Fibroblast of lung (primary cell): Measurements from ENCODE around the gene ALOX5. TPM values are rescaled to one million over a fixed set of nuclear protein-coding genes. Genes with fewer than 3 reads are reported as not detected.

Source experiments
- DNase-seq, 2 donors: peaks; one replicate each; pipeline versions ENCODE4 v3.0.0 to v3.0.0-alpha.2; 2010; ENCODE audit warnings: low read depth in 2 of 2
- H2AFZ ChIP-seq: 2 replicates; pipeline ENCODE4 v1.5.1; 2012; ENCODE audit warnings: low read length, control low read depth, inconsistent platforms
- H3K27ac ChIP-seq: 2 replicates; pipeline ENCODE4 v1.5.1; 2011; ENCODE audit warnings: low read length, control low read depth; ENCODE audit not compliant: insufficient read depth
- H3K27me3 ChIP-seq: 2 replicates; pipeline ENCODE4 v1.5.1; 2011; ENCODE audit warnings: mild to moderate bottlenecking, low read length; ENCODE audit not compliant: control insufficient read depth, insufficient read depth
- H3K36me3 ChIP-seq: 2 replicates; pipeline ENCODE4 v1.5.1; 2011; ENCODE audit warnings: low read length; ENCODE audit not compliant: control insufficient read depth, insufficient read depth
- H3K4me1 ChIP-seq: 2 replicates; pipeline ENCODE4 v1.5.1; 2011; ENCODE audit warnings: low read length; ENCODE audit not compliant: control insufficient read depth, insufficient read depth; ENCODE audit errors: extremely low read depth
- H3K4me2 ChIP-seq: 2 replicates; pipeline ENCODE4 v1.5.1; 2011; ENCODE audit warnings: low read length, control low read depth; ENCODE audit not compliant: insufficient read depth; ENCODE audit errors: extremely low read depth
- H3K4me3 ChIP-seq, 4 experiments: fragments of 200-600 bp in 1 of 4; sonication (generic) in 1 of 4; replicated peaks in 1 of 4; 2 replicates each; pipeline ENCODE4 v1.5.1; 2011 to 2016; ENCODE audit warnings: low read length in 4 of 4, low read depth in 3 of 4, mild to moderate bottlenecking in 3 of 4, control low read depth in 2 of 4, inconsistent platforms in 1 of 4, mixed read lengths in 1 of 4; ENCODE audit not compliant: insufficient read depth in 1 of 4; ENCODE audit errors: control extremely low read depth in 1 of 4
- H3K79me2 ChIP-seq: 2 replicates; pipeline ENCODE4 v1.5.1; 2012; ENCODE audit warnings: mild to moderate bottlenecking, low read length, inconsistent platforms; ENCODE audit not compliant: control insufficient read depth, insufficient read depth
- H3K9ac ChIP-seq: 2 replicates; pipeline ENCODE4 v1.5.1; 2011; ENCODE audit warnings: mild to moderate bottlenecking, low read length, control low read depth; ENCODE audit not compliant: insufficient read depth
- H3K9me3 ChIP-seq: 2 replicates; pipeline ENCODE4 v1.5.1; 2012; ENCODE audit warnings: low read depth, low read length; ENCODE audit not compliant: control insufficient read depth, insufficient read depth
- H4K20me1 ChIP-seq: 2 replicates; pipeline ENCODE4 v1.5.1; 2011; ENCODE audit warnings: low read length; ENCODE audit not compliant: control insufficient read depth, insufficient read depth; ENCODE audit errors: extremely low read depth
- EZH2 ChIP-seq: IDR thresholded peaks from 2 replicates; pipeline ENCODE4 v1.5.1; 2012; ENCODE audit warnings: low read length, control low read depth, mild to moderate bottlenecking; ENCODE audit errors: missing control alignments
- polyA plus RNA-seq, 2 donors: library from polyadenylated mRNA; depleted of rRNA in 1 of 2; stranded (reverse) in 1 of 2; unstranded in 1 of 2; fragments of >200 nt; gene quantifications; 2 replicates each; pipeline ENCODE4 v1.2.1, GENCODE V29; 2011 to 2012; ENCODE audit warnings: missing spikeins in 1 of 2
- total RNA-seq: library from RNA; depleted of rRNA; stranded (reverse); fragments of >200 nt; gene quantifications from 2 replicates; pipeline ENCODE4 v1.2.1, GENCODE V29; 2014
- TF ChIP-seq, protein P1 (sequence below), 2 donors: IDR thresholded peaks in 1 of 2; conservative IDR thresholded peaks in 1 of 2; 1 replicate in 1 of 2; 2 replicates in 1 of 2; pipeline ENCODE4 v1.5.1; 2011 to 2012; ENCODE audit warnings: low read length in 2 of 2, control low read depth in 1 of 2, inconsistent platforms in 1 of 2, low read depth in 1 of 2, mild to moderate bottlenecking in 1 of 2

The ALOX5 gene
- total and polyA plus RNA-seq, 2 donors (not counting 1 experiment from before 2014, with no cell fraction given), result not detected

GRCh38 chr10:45446858-45447257, 72.8 kb downstream of the ALOX5 start:
- Histone ChIP-seq H3K4me2 (no peak overlapping the region), H2AFZ (no peak overlapping the region), H4K20me1 (no peaks in the 10 kb centered on the region), H3K9me3 (no peaks in the 10 kb centered on the region), H3K79me2 (no peaks in the 10 kb centered on the region), H3K4me1 (no peaks in the 10 kb centered on the region), H3K36me3 (no peaks in the 10 kb centered on the region), H3K27me3 (no peaks in the 10 kb centered on the region), H3K4me3 (no peak overlapping the region), H3K27ac (no peak overlapping the region), H3K9ac (no peak overlapping the region)
- no peak for DNase-seq
- TF ChIP-seq, protein P1, sequence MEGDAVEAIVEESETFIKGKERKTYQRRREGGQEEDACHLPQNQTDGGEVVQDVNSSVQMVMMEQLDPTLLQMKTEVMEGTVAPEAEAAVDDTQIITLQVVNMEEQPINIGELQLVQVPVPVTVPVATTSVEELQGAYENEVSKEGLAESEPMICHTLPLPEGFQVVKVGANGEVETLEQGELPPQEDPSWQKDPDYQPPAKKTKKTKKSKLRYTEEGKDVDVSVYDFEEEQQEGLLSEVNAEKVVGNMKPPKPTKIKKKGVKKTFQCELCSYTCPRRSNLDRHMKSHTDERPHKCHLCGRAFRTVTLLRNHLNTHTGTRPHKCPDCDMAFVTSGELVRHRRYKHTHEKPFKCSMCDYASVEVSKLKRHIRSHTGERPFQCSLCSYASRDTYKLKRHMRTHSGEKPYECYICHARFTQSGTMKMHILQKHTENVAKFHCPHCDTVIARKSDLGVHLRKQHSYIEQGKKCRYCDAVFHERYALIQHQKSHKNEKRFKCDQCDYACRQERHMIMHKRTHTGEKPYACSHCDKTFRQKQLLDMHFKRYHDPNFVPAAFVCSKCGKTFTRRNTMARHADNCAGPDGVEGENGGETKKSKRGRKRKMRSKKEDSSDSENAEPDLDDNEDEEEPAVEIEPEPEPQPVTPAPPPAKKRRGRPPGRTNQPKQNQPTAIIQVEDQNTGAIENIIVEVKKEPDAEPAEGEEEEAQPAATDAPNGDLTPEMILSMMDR (conservative IDR thresholded peaks at IDR 0.05 in 1 of 2, IDR thresholded peaks at IDR 0.05 in 1 of 2; ENCODE audit: low read depth in 1 of 2, low read length in 2 of 2), result no peak
- TF ChIP-seq EZH2, result no peak

GRCh38 chr10:45447416-45447815, 73.4 kb downstream of the ALOX5 start:
- H3K4me3 ChIP-seq, result no peak overlapping the region
- H4K20me1 ChIP-seq, result no peaks in the 10 kb centered on the region
- H3K9me3 ChIP-seq, result no peaks in the 10 kb centered on the region
- H3K4me1 ChIP-seq, result no peaks in the 10 kb centered on the region
- H3K27ac ChIP-seq, result no peak overlapping the region
- no peaks in the 10 kb centered on the region for H3K27me3 ChIP-seq
- H3K4me2 ChIP-seq, result no peak overlapping the region
- no peak overlapping the region for H3K9ac ChIP-seq
- TF ChIP-seq, protein P1 (conservative IDR thresholded peaks at IDR 0.05 in 1 of 2, IDR thresholded peaks at IDR 0.05 in 1 of 2; ENCODE audit: low read depth in 1 of 2, low read length in 2 of 2), result no peak
- TF ChIP-seq EZH2, result no peak
- no peak overlapping the region for H2AFZ ChIP-seq
- no peaks in the 10 kb centered on the region for H3K36me3 ChIP-seq
- no peaks in the 10 kb centered on the region for H3K79me2 ChIP-seq
- no peak for DNase-seq

DNA sequence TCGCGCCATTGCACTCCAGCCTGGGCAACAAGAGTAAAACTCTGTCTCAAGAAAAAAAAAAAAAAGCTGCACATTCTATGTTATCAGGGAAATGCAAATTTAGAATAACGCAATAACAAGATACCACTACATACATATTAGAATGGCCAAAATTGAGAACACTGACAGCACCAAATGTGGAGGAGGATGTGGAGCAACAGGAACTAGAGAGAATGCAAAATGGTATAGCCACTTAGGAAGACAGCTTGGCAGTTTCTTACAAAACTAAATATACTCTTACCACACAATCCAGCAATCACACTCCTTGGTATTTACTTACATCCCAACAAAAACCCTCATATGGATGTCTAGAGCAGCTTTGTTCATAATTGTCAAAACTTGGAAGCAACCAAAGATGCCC, 76.8 kb downstream of the ALOX5 start:
- no peak for TF ChIP-seq EZH2
- TF ChIP-seq, protein P1 (conservative IDR thresholded peaks at IDR 0.05 in 1 of 2, IDR thresholded peaks at IDR 0.05 in 1 of 2; ENCODE audit: low read depth in 1 of 2, low read length in 2 of 2), result no peak
- H2AFZ ChIP-seq, result no peak overlapping the region
- no peaks in the 10 kb centered on the region for H3K4me1 ChIP-seq
- no peaks in the 10 kb centered on the region for H3K27me3 ChIP-seq
- H3K79me2 ChIP-seq, result no peaks in the 10 kb centered on the region
- no peak overlapping the region for H3K27ac ChIP-seq
- no peaks in the 10 kb centered on the region for H3K36me3 ChIP-seq
- no peak overlapping the region for H3K9ac ChIP-seq
- H3K9me3 ChIP-seq, result no peaks in the 10 kb centered on the region
- no peaks in the 10 kb centered on the region for H4K20me1 ChIP-seq
- DNase-seq, result no peak
- no peak overlapping the region for H3K4me3 ChIP-seq
- H3K4me2 ChIP-seq, result no peak overlapping the region
